ENCODE measurements around the gene MOAP1. TPM values are rescaled to one million over a fixed set of nuclear protein-coding genes. Genes with fewer than 3 reads are reported as not detected.
A peak's percentile ranks its signal among the peaks of the same experiment; 100 is the strongest.

Gene MOAP1
- total and polyA plus RNA-seq, 2 experiments from 2014 or later: 27.3 to 36.2 TPM

GRCh38 chr14:93219103-93219726 lies 34.5 kb upstream of the MOAP1 start:
- H3K36me3 ChIP-seq (replicated peaks; ENCODE audit: insufficient read depth, low read depth): peaks cover 3% of the 10 kb centered on the region
- H3K27ac ChIP-seq: no peak overlapping the region
- WGBS (ENCODE audit: low lambda C conversion rate, missing lambda C conversion rate): 65% methylated on average over 3 of the region's 3 CpGs

GRCh38 chr14:93214598-93214997 lies 29.9 kb upstream of the MOAP1 start:
- peaks cover 6% of the 10 kb centered on the region for H3K4me1 ChIP-seq (ENCODE audit: insufficient read depth)
- peaks cover 11% of the 10 kb centered on the region for H3K79me2 ChIP-seq
- H3K4me2 ChIP-seq: no peak overlapping the region
- 89% methylated on average over 2 of the region's 2 CpGs for WGBS (ENCODE audit: low lambda C conversion rate, missing lambda C conversion rate)
- TF ChIP-seq CTCF (IDR thresholded peaks at IDR 0.05; ENCODE audit: poor library complexity): no peak
- TF ChIP-seq EZH2phosphoT487 (IDR thresholded peaks at IDR 0.05; ENCODE audit: low read depth, severe bottlenecking, unreplicated experiment): no peak
- TF ChIP-seq EZH2 (IDR thresholded peaks at IDR 0.05; ENCODE audit: borderline replicate concordance): no peak
- H3K9me2 ChIP-seq (replicated peaks; ENCODE audit: insufficient read depth): no peaks in the 10 kb centered on the region
- H3K27me3 ChIP-seq: no peaks in the 10 kb centered on the region
- H3K27ac ChIP-seq: no peak overlapping the region
- H4K20me1 ChIP-seq (ENCODE audit: insufficient read depth, poor library complexity, severe bottlenecking): no peaks in the 10 kb centered on the region
- DNase-seq (ENCODE audit: low spot score): no peak
- H3K36me3 ChIP-seq (replicated peaks; ENCODE audit: insufficient read depth, low read depth): peaks cover 7% of the 10 kb centered on the region
- H2AFZ ChIP-seq: no peak overlapping the region
- H3K9me3 ChIP-seq (ENCODE audit: low read depth): no peaks in the 10 kb centered on the region
- no peak overlapping the region for H3K4me3 ChIP-seq

More at GRCh38 chr14:93219103-93219726, 34.5 kb upstream of the MOAP1 start:
- Histone ChIP-seq H3K9me3 (ENCODE audit: low read depth) (no peaks in the 10 kb centered on the region), H2AFZ (no peak overlapping the region), H4K20me1 (ENCODE audit: insufficient read depth, poor library complexity, severe bottlenecking) (no peaks in the 10 kb centered on the region), H3K79me2 (no peaks in the 10 kb centered on the region), H3K27me3 (no peaks in the 10 kb centered on the region), H3K9me2 (replicated peaks; ENCODE audit: insufficient read depth) (no peaks in the 10 kb centered on the region), H3K4me2 (no peak overlapping the region), H3K4me3 (no peak overlapping the region), H3K4me1 (ENCODE audit: insufficient read depth) (peaks cover 6% of the 10 kb centered on the region)
- TF ChIP-seq CTCF (IDR thresholded peaks at IDR 0.05; ENCODE audit: poor library complexity): peak; percentile 58
- TF ChIP-seq EZH2phosphoT487 (IDR thresholded peaks at IDR 0.05; ENCODE audit: low read depth, severe bottlenecking, unreplicated experiment): no peak
- no peak for TF ChIP-seq EZH2 (IDR thresholded peaks at IDR 0.05; ENCODE audit: borderline replicate concordance)
- DNase-seq (ENCODE audit: low spot score): peak; percentile 81

- 95% methylated on average over 3 of the region's 3 CpGs for WGBS (ENCODE audit: low lambda C conversion rate, missing lambda C conversion rate)
- H3K9me2 ChIP-seq (replicated peaks; ENCODE audit: insufficient read depth): no peaks in the 10 kb centered on the region
- H3K4me1 ChIP-seq (ENCODE audit: insufficient read depth): peaks cover 15% of the 10 kb centered on the region
- H3K4me2 ChIP-seq: no peak overlapping the region
- no peak overlapping the region for H3K4me3 ChIP-seq
- no peak for TF ChIP-seq EZH2phosphoT487 (IDR thresholded peaks at IDR 0.05; ENCODE audit: low read depth, severe bottlenecking, unreplicated experiment)
- TF ChIP-seq EZH2 (IDR thresholded peaks at IDR 0.05; ENCODE audit: borderline replicate concordance): no peak
- no peaks in the 10 kb centered on the region for H3K9me3 ChIP-seq (ENCODE audit: low read depth)
- H3K36me3 ChIP-seq (replicated peaks; ENCODE audit: insufficient read depth, low read depth): peaks cover 7% of the 10 kb centered on the region
- no peaks in the 10 kb centered on the region for H3K27me3 ChIP-seq
- DNase-seq (ENCODE audit: low spot score): no peak
- H3K27ac ChIP-seq: no peak overlapping the region
- H2AFZ ChIP-seq: no peak overlapping the region
- no peaks in the 10 kb centered on the region for H4K20me1 ChIP-seq (ENCODE audit: insufficient read depth, poor library complexity, severe bottlenecking)
- H3K79me2 ChIP-seq: peaks cover 25% of the 10 kb centered on the region
These were observed 27.7 kb upstream of the MOAP1 start for GRCh38 chr14:93212432-93212831.

DNA sequence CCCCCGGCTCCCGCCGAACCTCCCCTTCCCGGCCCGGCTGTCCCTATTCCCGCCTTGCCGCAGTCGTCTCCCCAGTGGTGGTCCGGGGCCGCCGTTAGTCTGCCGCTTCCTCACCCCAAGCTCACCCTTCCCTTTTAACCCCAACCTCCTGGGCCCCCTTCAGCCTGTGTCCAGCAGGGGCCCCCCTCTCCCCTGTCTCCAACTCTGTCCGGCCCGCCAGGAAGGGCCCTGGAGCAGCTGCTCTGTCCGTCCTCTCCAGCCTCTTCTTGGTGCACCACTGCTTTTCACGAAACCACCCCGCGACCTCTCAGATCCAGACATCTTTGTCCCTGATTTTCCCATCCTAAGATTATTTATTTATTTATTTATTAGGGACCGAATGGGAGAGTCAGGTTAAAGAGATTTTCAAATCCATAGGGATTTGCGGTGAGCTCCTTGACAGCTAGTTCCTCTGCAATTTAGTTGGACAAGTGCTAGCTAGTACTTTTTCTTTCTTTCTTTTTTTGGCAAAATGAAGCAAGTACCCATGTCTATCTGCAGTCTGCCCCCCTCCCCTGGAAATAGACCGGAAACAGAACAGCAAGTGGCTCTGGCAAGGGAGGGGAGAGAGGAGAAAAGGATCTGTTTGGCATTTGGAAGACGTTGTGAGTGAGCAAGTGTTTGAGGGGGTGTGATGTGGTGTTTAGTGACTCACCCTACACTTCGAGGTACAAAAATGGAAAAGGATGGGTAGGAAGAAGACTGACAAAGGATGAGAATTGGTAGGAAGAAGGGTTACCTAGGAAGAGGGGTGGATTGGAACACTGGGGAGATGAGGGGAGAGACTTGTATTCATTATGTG lies 23.0 kb upstream of the MOAP1 start:
- TF ChIP-seq EZH2 (IDR thresholded peaks at IDR 0.05; ENCODE audit: borderline replicate concordance): no peak
- no peak for TF ChIP-seq EZH2phosphoT487 (IDR thresholded peaks at IDR 0.05; ENCODE audit: low read depth, severe bottlenecking, unreplicated experiment)
- TF ChIP-seq CTCF (IDR thresholded peaks at IDR 0.05; ENCODE audit: poor library complexity): peak; percentile 40
- Histone ChIP-seq H3K27me3 (no peaks in the 10 kb centered on the region), H3K36me3 (replicated peaks; ENCODE audit: insufficient read depth, low read depth) (peaks cover 4% of the 10 kb centered on the region), H2AFZ (peak overlapping the region; percentile 74), H3K4me1 (ENCODE audit: insufficient read depth) (peaks cover 15% of the 10 kb centered on the region), H3K4me2 (peak overlapping the region; percentile 90), H4K20me1 (ENCODE audit: insufficient read depth, poor library complexity, severe bottlenecking) (no peaks in the 10 kb centered on the region), H3K9me2 (replicated peaks; ENCODE audit: insufficient read depth) (no peaks in the 10 kb centered on the region), H3K4me3 (peak overlapping the region; percentile 67), H3K9me3 (ENCODE audit: low read depth) (no peaks in the 10 kb centered on the region), H3K79me2 (peaks cover 47% of the 10 kb centered on the region), H3K27ac (peak overlapping the region; percentile 48)
- peak; percentile 75 for DNase-seq (ENCODE audit: low spot score)
- WGBS (ENCODE audit: low lambda C conversion rate, missing lambda C conversion rate): 2% methylated on average over 11 of the region's 23 CpGs
